GM19099 (cell line): ENCODE data around the gene PARD6G.

ENCODE experiments used
- POLR2A ChIP-seq: IDR thresholded peaks from 3 replicates; pipeline ENCODE4 v1.6.1; 2011; ENCODE audit warnings: low read depth; ENCODE audit not compliant: insufficient read length; ENCODE audit errors: extremely low read depth

The PARD6G gene

GRCh38 chr18:80157708-80158343 is 89.5 kb downstream of the PARD6G start:
- TF ChIP-seq POLR2A, result no peak

GRCh38 chr18:80154293-80154692 is 93.0 kb downstream of the PARD6G start:
- no peak for TF ChIP-seq POLR2A

- TF ChIP-seq POLR2A, result no peak
Measured at GRCh38 chr18:80149667-80150066, 97.6 kb downstream of the PARD6G start.

GRCh38 chr18:80148326-80149199 is 98.8 kb downstream of the PARD6G start:
- TF ChIP-seq POLR2A, result no peak

GRCh38 chr18:80147418-80148325 is 99.6 kb downstream of the PARD6G start:
- TF ChIP-seq POLR2A, result peak; percentile 61

- no peak for TF ChIP-seq POLR2A
Measured at GRCh38 chr18:80147037-80147417, 100.3 kb downstream of the PARD6G start.

- no peak for TF ChIP-seq POLR2A
Measured at GRCh38 chr18:80145196-80145804, 102.0 kb downstream of the PARD6G start.

- no peak for TF ChIP-seq POLR2A
Measured at GRCh38 chr18:80143881-80144280, 103.4 kb downstream of the PARD6G start.

GRCh38 chr18:80140455-80140985 is 106.8 kb downstream of the PARD6G start:
- TF ChIP-seq POLR2A, result no peak

GRCh38 chr18:80137976-80138375 is 109.3 kb downstream of the PARD6G start:
- TF ChIP-seq POLR2A, result no peak

- TF ChIP-seq POLR2A, result no peak
Measured at GRCh38 chr18:80137137-80137536, 110.2 kb downstream of the PARD6G start.

GRCh38 chr18:80136679-80137078 is 110.6 kb downstream of the PARD6G start:
- no peak for TF ChIP-seq POLR2A

- TF ChIP-seq POLR2A, result no peak
Measured at GRCh38 chr18:80135136-80135535, 112.2 kb downstream of the PARD6G start.

GRCh38 chr18:80133124-80133523 is 114.2 kb downstream of the PARD6G start:
- no peak for TF ChIP-seq POLR2A
